A172 (cell line): ENCODE measurements around the gene TAF1B. TPM values are rescaled to one million over a fixed set of nuclear protein-coding genes. Genes with fewer than 3 reads are reported as not detected.
A peak's percentile ranks its signal among the peaks of the same experiment; 100 is the strongest.

Source experiments
- DNase-seq: peaks from one replicate; pipeline ENCODE4 v3.0.0-alpha.2; 2015; ENCODE audit warnings: low spot score
- total RNA-seq: library from RNA; depleted of rRNA; stranded (reverse); fragments of >200 nt; shearing (Covaris generic); gene quantifications from 2 replicates; pipeline ENCODE4 v1.2.3, GENCODE V29; 2014

TAF1B gene
- total RNA-seq, 1 experiment from 2014 or later: 47.8 TPM

DNA sequence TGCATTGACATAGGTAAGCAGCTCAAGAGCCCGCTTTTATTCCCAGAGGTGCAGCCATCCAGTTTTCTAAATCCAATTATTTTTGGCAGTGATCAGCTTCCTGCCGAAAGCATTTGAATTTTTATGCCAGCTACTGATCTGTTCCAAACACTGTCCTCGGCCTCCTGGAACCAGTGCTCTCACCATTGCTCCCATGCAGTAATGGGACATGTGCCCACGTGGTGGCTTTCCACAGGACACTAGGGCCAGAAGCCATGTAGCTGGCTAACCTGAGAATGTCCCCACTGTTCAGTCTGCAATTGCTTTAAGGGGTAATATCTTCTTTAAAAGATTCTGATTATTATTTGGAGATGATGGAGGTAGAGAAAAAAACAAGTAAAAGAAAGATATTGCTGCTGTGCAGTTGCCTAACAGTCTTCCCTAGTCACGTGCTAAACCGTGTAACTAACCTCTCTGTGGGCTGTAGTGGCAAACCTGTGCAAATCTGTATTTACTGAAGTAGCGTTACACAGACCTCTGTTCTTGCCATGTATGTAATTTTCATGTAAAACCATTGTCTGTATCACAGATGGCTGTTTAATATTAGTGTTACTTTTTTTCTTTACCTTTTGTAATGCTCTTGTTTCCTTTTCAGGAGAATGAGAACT lies 121.2 kb downstream of the TAF1B start:
- DNase-seq: no peak

DNA sequence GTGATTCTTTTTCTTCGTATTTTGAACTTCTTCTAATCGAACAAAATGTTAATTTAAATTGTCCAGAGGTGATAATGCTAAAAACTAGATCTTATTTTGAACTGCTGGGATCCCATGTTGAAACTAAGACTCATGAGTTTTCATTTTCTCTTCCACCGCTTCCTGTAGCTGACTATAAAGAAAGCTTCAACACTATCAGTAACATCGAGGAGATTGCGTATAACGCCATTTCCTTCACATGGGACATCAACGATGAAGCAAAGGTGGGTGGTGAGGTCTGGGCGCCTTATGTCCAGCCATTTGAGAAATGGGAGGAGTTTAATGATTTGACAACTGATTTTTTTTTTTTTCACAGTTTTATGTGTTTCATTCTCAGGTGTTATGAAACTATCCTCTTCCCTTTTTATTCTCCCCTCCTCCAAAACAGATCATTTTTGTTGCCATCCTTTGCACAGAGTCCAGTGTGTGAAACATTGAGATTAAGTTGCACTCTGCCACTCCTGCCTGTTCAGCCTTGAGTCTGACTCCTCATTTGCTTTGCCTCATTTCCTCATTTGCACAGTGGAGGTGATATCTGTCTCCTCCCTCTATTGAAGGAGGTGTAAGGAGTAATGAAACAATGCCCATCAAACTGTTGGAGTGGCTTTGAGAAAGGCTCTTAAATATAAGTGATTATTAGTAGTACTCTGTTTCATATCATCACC lies 122.0 kb downstream of the TAF1B start:
- DNase-seq: no peak

DNA sequence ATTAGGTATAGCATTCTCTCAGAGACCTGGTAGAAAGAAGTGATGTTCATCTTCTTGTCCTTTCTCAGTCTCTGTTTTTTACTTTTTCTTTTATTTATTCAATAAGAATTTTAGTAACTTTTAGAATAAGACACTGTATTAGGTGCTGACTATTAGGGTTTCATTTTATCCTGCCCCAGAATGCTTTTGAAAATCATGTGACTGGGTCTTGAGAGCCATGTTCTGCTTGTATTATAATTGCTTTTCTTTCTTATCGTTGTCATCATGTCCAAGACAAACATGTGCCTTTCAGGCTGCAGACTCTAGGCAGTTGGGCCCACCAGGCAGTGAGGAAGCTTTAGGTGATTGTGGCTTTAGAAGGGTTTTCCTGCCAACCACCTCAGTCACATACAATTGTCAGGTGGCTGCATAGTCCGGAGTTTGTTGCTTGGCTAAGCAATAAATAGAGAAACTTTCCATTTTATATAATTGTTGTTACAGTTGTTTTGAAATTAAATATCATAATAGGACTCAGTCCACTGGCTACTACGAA lies 123.3 kb downstream of the TAF1B start:
- DNase-seq: no peak

DNA sequence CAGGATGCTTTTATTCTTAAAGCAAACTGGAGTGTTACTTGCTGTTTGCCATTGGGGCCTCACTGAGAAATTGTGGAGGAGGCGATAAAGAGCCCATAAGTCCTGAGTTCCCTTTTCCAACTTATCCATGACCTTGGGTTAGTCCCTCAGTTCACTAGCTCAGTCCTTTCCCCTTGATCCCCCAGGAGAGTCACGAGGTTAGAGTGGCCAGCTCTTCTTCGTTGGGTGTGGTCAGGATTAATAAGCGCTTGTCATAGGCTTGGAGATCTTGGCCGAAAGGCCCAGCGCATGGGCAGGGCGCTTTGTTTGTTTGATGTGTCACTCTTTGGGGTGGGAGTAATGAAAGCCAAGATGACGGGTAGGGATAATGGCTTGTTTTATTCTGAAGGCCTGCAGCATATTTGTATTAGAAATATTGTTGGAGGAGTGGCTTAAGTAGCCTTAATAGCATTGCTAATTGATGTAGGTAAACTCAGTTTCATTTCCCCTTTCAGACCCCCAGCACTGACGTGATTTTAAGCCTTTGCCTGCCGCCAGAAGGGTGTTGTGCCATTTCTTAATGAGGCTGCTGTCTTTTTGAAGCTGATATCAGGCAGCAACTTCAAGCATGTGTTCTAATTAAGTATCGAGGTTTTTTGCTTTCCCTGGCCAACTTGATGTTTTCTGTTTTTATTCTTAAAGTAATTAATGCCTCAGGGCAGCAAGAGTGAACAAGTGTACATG lies 123.9 kb downstream of the TAF1B start:
- no peak for DNase-seq

DNA sequence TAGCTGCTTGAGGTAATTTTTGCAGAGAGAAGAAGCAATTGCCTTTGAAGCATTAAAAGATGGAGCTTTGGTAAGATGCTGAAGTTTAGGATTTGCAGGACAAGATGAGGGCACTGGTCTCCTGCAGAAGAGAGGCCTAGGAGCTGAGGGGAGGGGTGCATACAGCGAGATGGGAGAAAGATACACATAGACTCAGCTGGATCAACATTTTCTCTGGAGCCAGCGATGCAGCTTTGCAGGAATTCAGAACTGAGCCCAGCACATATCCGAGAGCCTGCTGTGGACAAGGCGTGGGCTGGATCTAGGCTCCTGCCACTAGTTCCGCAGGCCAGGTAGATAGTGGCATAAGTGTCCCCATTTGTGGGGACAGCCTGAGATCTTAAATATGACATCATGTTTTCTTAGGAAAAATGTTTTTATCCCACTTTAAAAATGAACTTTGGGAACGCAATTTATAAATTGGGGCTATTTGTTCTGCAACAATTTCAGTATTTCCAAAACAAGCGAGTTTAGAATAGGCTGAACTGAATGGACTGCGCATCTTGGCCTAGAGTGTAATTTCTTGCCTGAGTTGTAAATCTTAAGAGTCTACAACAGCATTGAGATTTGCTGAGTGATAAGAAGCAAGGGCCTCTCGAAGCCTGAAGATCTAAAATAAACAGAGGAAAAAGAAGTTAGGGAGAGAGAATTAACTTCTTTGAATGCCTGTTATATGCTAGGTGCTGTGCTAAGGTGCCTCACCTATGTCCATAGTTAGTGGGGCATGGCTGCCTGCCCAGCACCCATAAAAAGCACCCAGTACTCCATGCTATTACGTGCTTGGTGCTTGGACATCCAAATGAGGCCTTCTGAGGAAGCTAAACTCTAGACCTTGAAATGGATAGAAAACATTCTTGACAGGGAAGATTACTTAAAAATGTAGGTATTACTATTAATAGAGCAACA lies 125.6 kb downstream of the TAF1B start:
- DNase-seq: no peak

DNA sequence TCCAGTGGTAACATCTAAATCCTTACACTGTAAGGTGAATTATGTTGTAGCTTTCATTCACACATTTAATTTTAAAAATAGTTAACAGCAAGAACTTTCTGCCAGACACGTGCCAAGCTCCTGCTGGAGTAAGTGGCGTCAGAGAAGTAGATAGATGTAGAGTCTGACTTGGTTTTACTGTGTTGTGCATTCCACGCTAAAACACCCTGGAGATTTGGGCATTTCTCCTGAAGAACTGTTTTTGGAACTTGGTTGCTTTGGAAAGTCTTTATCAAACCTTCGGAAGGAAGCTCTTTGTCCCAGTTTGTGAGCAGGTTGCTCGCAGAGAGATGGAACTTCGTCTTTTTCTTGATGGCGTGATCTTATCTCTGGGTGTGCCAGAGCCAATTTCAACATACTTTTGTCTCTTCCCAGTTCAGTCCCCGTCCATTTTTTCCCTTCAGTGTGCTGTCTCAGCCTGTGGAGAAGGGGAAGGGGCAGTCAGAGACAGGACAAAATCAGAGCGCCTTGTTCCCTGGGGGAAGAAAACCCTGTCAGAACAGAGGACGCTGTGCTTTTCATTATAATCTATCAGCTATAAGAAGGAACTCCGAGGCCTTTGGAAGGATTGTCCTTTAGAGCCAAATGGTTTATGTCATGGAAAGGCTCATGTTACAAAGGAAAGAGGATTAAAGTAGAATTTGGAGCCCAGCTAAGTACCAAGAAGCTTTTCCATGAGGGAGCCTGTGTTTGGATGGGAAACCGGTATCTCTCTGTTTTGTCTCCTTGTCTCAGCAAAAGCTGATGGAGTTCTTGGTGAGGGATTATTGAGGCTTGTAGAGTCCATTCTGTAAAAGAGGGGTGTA lies 127.1 kb downstream of the TAF1B start:
- no peak for DNase-seq

DNA sequence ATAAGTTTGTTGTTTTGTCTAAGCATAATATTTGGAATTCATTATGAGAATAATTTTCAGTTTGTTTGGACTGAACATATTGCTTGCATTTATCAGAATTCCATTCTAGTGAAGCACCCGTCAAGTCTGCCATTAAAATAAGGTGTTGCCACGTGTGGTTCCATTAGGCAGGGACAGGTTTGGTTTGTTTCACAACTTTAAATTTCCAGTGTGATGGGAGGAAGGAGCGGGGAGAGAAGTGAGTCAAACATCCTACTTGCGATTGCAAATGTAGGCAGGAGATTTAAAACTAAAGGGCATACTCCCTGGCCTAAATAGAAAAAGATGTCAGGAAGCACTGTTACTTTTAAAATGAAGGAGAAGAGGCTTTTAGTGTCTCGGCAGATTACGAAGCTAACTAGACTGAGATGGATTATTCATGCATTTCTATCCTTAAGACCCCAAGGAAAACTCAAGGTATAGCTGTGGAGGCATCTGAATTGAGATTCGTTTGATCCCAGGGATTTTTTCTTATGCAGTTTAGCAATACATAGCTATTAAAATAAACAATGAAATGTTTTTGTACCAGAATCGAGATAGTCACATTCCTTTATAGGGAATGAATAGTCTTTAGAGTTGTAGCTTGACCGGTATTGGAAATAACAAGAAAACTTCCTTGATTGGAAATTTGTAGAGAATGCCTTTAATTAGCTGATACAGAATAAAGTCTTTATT lies 128.0 kb downstream of the TAF1B start:
- no peak for DNase-seq

DNA sequence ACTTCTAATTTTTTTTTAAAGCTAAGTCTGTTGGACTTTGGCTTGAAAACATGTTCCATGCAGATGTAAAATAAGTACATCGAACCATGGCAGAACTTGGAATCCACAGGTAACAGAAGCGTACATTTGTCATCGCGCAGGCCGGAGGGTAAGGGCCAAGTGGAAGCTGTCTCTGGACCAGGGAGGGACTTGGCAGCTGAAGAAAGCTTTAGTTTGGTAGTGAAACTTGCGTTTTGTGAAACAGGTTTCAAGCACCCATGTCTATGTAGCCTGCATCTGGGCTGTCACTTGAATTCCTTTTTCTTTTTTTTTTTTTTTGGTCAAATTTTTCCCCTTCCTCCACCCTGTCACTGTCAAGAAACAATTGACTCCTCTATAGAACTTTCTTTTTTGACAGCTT lies 128.6 kb downstream of the TAF1B start:
- DNase-seq: no peak

DNA sequence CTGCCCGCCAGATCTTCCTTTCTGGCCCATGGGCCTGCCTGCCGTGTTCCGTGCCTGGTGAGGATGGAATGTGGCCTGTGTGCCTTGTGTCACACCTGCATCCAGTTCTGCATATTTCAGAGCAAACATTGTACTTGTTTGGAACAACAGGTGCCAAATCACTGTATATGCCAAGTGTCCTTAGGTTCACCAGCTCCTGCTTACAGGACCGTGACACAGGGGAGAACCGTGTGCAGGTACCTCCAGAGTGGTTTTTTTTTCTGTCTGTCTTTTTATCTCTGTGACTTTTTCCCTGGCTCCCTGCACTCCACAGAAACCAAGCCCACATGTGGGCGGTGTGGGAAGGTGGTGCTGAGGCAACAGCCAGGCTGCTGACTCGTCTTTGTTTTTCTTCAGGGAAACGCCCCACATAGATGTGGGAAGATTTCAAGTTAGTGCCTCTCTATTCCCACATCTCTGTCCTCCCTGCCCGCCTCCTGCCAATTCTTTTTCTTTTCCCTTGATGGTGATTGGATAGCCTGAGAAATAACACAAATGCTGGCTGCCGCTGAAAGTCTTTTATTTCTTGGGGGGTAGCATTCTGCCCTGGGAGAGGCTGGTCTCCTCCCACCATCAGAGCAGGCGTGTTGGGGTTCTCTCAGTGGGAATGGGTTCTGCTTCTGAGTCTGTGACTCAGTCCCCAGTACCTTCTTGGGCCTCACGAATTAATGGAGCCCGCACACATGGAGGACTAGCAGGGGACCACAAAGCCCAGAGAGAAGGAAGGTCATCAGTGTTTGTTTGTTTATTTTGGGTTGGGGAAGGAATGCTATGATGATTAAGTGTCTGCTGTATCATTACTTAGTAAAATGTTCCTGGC lies 129.6 kb downstream of the TAF1B start:
- peak; percentile 64 for DNase-seq

DNA sequence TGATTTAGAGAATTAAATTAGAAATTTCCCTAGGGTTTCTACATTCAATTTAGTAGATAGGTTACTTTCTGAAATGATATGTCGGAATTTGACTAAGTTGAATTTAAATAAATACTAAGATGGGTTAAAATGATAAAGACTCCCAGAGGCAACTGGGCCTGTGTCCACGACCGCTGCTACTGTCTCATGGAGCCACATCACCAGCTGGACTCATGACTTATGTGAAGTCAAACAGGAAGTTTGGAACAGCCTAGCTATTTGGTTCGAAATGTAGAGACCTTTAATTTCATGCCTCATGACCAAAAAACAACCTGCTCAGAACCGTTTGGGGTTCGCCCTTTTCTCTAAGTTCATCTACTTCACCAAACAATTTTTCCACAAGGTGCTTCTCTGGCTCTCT lies 130.4 kb downstream of the TAF1B start:
- no peak for DNase-seq

DNA sequence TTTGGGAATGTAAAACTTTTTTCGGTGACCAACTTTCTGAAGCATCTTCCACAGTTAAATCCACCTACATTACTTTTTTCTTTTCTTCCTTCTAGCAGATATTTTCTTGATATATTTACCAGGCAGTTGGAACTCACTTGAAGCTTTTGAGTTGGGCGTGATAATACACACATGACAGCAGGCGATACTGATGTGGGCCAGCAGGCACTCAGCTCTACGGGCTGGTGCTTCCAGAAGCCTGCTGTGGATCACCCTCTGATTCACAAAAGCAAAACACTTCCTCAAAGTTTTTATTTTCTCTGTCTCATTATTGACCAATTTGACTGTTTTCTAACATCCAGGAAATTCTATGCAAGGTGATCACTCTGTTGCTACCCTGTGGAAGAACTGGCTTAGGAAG lies 131.1 kb downstream of the TAF1B start:
- no peak for DNase-seq

DNA sequence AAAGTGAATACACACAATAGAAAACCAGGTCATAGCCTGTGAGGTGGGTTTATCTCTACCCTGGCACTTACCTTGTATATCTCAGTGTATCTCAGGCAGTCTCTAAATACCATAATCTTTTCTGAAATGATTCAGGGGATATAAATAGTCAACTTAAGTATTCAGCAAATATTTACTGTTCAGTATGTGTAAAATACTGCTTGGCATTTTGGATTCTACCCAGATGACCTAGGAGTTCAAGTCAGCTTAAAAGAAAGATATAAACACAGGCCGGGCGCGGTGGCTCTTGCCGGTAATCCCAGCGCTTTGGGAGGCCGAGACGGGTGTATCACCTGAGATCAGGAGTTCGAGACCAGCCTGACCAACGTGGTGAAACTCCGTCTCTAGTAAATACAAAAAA lies 132.1 kb downstream of the TAF1B start:
- peak; percentile 43 for DNase-seq

DNA sequence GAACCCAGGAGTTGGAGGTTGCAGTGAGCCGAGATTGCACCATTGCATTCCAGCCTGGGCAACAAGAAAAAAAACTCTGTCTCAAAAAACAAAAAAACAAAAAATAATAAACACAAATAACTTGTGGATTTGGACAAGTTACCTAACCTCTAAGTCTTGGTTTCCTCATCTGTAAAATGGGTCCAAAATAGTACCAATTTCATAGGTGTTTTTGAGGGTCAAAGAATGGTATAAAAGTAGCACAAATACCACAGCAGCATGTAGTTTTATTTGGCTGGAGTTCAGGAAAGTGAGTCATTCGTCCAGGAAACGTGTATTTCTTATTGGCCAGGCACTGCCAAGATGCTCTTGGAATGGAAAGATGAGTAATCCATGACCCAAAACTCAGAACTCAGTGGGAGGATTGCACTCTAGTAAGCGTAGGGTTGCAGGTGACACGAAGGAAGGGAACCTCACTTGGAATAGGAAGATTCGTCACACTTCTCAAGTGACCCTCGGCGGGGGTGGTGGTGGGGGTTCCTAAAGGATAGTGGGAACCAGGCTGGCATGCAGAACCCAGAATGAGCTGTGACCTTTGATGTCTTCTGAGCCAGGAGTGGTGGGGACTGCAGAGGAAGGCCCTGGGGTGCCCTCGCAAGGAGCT lies 132.7 kb downstream of the TAF1B start:
- DNase-seq: peak; percentile 97

DNA sequence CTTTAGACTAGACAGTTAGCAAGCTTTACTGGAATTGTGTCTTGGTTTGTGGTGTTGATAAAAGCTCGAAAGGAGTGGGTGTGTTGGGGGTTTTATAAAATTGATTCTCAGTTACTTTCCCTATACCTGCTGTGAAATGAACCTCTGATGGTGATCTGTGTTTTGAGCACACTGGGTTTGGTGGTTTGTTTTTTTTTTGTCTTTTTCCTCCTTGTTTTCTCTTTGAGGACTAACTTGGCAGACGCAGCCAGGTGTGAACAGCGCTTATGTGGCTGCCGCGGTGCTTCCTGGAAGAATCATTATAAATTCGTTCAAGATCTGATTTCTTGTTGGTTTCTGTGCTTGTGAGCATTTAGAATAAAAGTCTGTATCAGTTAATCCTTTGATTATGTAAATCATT lies 136.7 kb downstream of the TAF1B start:
- no peak for DNase-seq

DNA sequence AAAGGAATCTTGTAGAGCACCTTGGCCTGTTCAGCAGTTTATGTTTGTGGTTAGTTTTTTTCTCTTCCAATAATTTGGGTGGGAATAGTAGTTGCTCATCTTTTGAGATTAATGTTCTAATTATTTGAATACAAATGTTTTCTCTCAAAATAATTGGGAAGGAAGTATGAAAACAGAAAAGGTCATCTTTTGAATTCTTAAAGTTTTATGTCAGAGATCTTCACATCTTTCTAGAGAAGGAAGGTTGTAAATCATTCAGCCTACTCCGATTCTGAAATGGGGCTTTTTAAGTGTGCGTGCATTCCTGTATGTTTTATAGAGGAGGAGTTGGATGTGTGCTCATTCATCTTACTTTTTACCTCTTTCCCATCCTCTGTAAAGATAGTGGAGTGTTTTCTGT lies 137.2 kb downstream of the TAF1B start:
- DNase-seq: no peak

DNA sequence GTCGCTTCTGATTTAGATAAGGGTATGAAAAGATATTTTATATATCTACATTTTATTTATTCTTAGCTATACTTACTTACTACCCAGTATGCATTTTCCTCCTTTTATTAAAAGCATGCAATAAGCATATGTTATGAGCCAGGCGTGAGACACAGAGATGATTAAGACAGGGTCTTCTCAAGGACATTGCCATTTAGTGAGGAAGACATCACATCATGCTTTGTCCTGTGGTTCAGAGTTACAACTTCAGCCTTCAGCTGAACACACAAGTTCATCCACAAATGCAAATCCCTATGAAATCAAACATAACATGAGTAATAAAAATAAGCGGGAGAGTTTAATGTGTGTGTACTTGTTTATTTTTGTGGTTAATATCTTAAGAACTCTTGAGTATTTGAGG lies 138.4 kb downstream of the TAF1B start:
- no peak for DNase-seq

DNA sequence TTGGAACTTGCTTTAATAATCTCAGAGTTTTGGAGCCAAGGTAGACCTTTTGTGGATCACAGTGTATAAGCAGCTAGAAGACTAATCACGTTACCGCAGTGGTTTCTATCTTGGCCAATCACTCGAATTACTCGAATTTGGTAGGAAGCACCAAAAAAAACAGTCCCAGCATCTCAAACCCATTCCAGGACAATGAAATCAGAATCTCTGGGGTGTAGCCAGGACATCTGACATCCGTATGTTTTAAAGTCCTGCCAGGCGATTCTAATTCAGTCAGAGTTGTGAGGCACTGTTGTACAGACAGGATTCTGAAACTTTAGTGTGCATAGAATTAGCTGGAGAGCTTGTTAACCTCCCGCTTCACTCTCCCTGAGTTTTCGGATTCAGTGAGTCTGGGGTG lies 139.0 kb downstream of the TAF1B start:
- no peak for DNase-seq

DNA sequence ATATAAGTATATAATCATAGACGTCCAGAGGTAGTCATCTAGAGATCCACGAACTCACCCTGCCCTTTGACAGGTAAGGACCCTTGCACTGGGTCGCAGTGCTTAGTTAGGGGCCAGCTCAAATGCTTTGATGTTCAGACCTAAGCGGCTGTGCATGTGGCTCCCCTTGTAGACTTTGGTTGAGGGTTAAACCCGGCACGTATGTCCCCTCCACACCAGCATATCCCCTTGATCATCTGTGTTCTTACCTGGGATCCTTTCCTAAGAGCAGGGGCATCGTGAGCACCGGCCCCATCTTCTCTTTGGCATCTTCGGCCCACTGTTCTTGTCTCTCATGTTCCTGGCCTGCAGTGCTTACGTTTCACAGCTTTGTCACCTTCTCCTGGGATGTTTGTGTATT lies 139.6 kb downstream of the TAF1B start:
- no peak for DNase-seq
